HG02798 (cell line): ENCODE data around the gene VSTM2L.

ENCODE experiments used
- ATAC-seq: cut with Tn5 transposase; IDR thresholded peaks from one replicate; pipeline ENCODE4 v1.9.1; 2021; ENCODE audit warnings: mild to moderate bottlenecking; ENCODE audit not compliant: unreplicated experiment, poor library complexity

The VSTM2L gene

GRCh38 chr20:37898233-37899104 lies 4.5 kb upstream of the VSTM2L start:
- ATAC-seq: no peak

GRCh38 chr20:37899105-37900045 lies 3.6 kb upstream of the VSTM2L start:
- no peak for ATAC-seq

- no peak for ATAC-seq
These were observed 1.7 kb upstream of the VSTM2L start for GRCh38 chr20:37901240-37901639.

GRCh38 chr20:37901654-37902503 lies 1.0 kb upstream of the VSTM2L start:
- no peak for ATAC-seq

GRCh38 chr20:37903317-37904007 lies 535 bp downstream of the VSTM2L start:
- ATAC-seq: no peak

- ATAC-seq: no peak
These were observed 1.2 kb downstream of the VSTM2L start for GRCh38 chr20:37904008-37904642.

GRCh38 chr20:37904845-37905373 lies 2.0 kb downstream of the VSTM2L start:
- ATAC-seq: no peak

GRCh38 chr20:37905671-37906613 lies 3.0 kb downstream of the VSTM2L start:
- ATAC-seq: no peak

GRCh38 chr20:37907330-37907676 lies 4.4 kb downstream of the VSTM2L start:
- no peak for ATAC-seq

GRCh38 chr20:37907677-37908401 lies 4.9 kb downstream of the VSTM2L start:
- no peak for ATAC-seq

- no peak for ATAC-seq
These were observed 8.3 kb downstream of the VSTM2L start for GRCh38 chr20:37911261-37911660.

GRCh38 chr20:37911838-37912281 lies 8.9 kb downstream of the VSTM2L start:
- no peak for ATAC-seq

GRCh38 chr20:37912874-37913273 lies 9.9 kb downstream of the VSTM2L start:
- ATAC-seq: no peak

- no peak for ATAC-seq
These were observed 10.8 kb downstream of the VSTM2L start for GRCh38 chr20:37913567-37914366.

- ATAC-seq: no peak
These were observed 11.4 kb downstream of the VSTM2L start for GRCh38 chr20:37914367-37914671.

- ATAC-seq: no peak
These were observed 11.9 kb downstream of the VSTM2L start for GRCh38 chr20:37914672-37915433.
